ENCODE results near the gene PTPRN.

The PTPRN gene

GRCh38 chr2:219309278-219309677 is at the start of gene PTPRN:
TSS of gene PTPRN (minus strand) at chr2:219309401. CDS start at chr2:219309332, 69 bp downstream.
- Histone ChIP-seq H3K9ac (ENCODE audit: low read depth, low read length, poor library complexity, severe bottlenecking) (no peak within 1 kb of the TSS), H3K4me1 (ENCODE audit: insufficient read depth, low read length, poor library complexity, severe bottlenecking) (no peaks in the 10 kb centered on the region), H2AFZ (ENCODE audit: low read length) (no peak within 1 kb of the TSS), H3F3A (ENCODE audit: low read depth) (no peaks in the 10 kb centered on the region), H3K4me2 (ENCODE audit: low read depth, low read length, poor library complexity, severe bottlenecking) (no peak within 1 kb of the TSS), H3K9me3 (ENCODE audit: insufficient read depth, low read depth, low read length) (no peaks in the 10 kb centered on the region), H3K4me3 (ENCODE audit: low read length, poor library complexity, severe bottlenecking) (no peak within 1 kb of the TSS), H3K9me2 (replicated peaks; ENCODE audit: low read depth, low read length) (no peaks in the 10 kb centered on the region), H3K79me2 (ENCODE audit: insufficient read depth, low read length) (no peaks in the 10 kb centered on the region), H3K27me3 (ENCODE audit: insufficient read depth, low read length, poor library complexity, severe bottlenecking) (no peaks in the 10 kb centered on the region), H4K20me1 (ENCODE audit: insufficient read depth, low read length, poor library complexity, severe bottlenecking) (no peaks in the 10 kb centered on the region), H3K36me3 (ENCODE audit: insufficient read depth, low read length) (no peaks in the 10 kb centered on the region)
- TF ChIP-seq EZH2phosphoT487 (IDR thresholded peaks at IDR 0.05; ENCODE audit: borderline replicate concordance): no peak
- TF ChIP-seq, protein P1, sequence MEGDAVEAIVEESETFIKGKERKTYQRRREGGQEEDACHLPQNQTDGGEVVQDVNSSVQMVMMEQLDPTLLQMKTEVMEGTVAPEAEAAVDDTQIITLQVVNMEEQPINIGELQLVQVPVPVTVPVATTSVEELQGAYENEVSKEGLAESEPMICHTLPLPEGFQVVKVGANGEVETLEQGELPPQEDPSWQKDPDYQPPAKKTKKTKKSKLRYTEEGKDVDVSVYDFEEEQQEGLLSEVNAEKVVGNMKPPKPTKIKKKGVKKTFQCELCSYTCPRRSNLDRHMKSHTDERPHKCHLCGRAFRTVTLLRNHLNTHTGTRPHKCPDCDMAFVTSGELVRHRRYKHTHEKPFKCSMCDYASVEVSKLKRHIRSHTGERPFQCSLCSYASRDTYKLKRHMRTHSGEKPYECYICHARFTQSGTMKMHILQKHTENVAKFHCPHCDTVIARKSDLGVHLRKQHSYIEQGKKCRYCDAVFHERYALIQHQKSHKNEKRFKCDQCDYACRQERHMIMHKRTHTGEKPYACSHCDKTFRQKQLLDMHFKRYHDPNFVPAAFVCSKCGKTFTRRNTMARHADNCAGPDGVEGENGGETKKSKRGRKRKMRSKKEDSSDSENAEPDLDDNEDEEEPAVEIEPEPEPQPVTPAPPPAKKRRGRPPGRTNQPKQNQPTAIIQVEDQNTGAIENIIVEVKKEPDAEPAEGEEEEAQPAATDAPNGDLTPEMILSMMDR (conservative IDR thresholded peaks at IDR 0.05; ENCODE audit: low read length): no peak

DNA sequence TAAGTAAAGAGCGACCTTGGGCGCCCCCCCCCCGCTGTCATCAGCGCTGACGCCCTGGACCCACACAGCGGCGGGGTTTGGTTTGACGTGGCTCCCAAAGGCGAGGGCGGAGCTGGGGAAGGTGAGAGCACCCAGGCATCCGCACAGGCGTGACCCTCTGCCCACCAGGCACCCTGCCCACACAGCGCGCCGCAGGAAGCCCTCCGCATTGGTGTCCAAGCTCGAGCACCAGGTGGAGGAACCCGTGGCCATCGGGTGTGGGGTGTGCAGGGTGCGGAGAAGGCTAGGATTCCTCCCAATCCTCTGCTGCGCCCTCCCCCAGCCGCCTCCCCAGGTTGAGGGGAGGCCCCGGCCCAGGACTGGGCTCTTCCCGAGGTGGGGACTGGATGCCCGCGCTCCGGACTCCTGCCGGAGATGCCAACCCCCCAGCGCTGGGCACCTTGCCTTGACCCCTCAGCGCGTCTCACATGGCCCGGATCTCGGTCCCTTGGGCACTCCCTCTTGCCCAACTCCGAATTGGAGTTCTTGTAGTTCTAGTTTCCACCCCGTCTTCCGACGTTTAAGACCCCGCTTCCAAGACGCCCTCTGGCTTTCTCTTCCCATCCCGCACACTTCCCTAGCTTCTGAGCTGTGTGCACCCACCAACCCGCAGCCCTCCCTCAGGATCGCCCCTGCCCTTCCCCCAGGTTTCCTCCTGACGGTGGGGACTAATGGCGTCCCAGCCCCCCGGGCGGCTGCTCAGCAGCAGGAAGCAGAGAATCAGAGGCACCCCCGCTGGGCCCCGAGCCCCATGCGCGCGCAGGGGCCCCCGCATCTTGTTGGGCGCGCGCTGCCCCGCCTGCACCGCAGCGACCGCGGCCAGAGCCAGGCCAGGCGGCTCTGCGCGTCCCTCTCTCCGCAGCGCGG is 49.2 kb upstream of the PTPRN start:
- Histone ChIP-seq H3K36me3 (ENCODE audit: insufficient read depth, low read length) (no peaks in the 10 kb centered on the region), H3F3A (ENCODE audit: low read depth) (no peaks in the 10 kb centered on the region), H3K79me2 (ENCODE audit: insufficient read depth, low read length) (no peaks in the 10 kb centered on the region), H3K9me2 (replicated peaks; ENCODE audit: low read depth, low read length) (no peaks in the 10 kb centered on the region), H3K4me3 (ENCODE audit: low read length, poor library complexity, severe bottlenecking) (no peak overlapping the region), H4K20me1 (ENCODE audit: insufficient read depth, low read length, poor library complexity, severe bottlenecking) (no peaks in the 10 kb centered on the region), H2AFZ (ENCODE audit: low read length) (no peak overlapping the region), H3K9ac (ENCODE audit: low read depth, low read length, poor library complexity, severe bottlenecking) (no peak overlapping the region), H3K27me3 (ENCODE audit: insufficient read depth, low read length, poor library complexity, severe bottlenecking) (no peaks in the 10 kb centered on the region), H3K4me2 (ENCODE audit: low read depth, low read length, poor library complexity, severe bottlenecking) (no peak overlapping the region), H3K4me1 (ENCODE audit: insufficient read depth, low read length, poor library complexity, severe bottlenecking) (no peaks in the 10 kb centered on the region), H3K9me3 (ENCODE audit: insufficient read depth, low read depth, low read length) (no peaks in the 10 kb centered on the region)
- no peak for TF ChIP-seq EZH2phosphoT487 (IDR thresholded peaks at IDR 0.05; ENCODE audit: borderline replicate concordance)
- TF ChIP-seq, protein P1 (conservative IDR thresholded peaks at IDR 0.05; ENCODE audit: low read length): no peak

DNA sequence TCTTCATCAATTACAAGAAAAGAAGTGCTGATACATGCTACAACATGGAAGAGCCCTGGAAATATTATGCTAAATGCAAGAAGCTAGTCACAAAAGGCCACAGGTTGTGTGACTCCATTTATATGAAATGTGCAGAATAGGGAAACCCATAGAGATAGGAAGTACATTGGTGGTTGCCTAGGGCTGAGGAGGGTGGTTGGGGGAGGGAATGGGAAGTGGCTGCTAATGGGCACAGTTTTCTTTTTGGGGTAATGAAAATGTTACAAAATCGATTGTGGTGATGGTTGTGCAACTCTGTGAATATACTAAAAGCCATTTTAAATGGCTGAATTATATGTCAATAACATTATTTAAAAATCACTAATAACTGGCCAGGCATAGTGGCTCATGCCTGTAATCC is 47.6 kb upstream of the PTPRN start:
- no peaks in the 10 kb centered on the region for H3K9me3 ChIP-seq (ENCODE audit: insufficient read depth, low read depth, low read length)
- no peak overlapping the region for H3K9ac ChIP-seq (ENCODE audit: low read depth, low read length, poor library complexity, severe bottlenecking)

More for the DNA sequence above, 47.6 kb upstream of the PTPRN start:
- Histone ChIP-seq H3K4me1 (ENCODE audit: insufficient read depth, low read length, poor library complexity, severe bottlenecking) (no peaks in the 10 kb centered on the region), H3K36me3 (ENCODE audit: insufficient read depth, low read length) (no peaks in the 10 kb centered on the region), H3F3A (ENCODE audit: low read depth) (no peaks in the 10 kb centered on the region), H3K27me3 (ENCODE audit: insufficient read depth, low read length, poor library complexity, severe bottlenecking) (no peaks in the 10 kb centered on the region), H3K4me2 (ENCODE audit: low read depth, low read length, poor library complexity, severe bottlenecking) (no peak overlapping the region), H3K9me2 (replicated peaks; ENCODE audit: low read depth, low read length) (no peaks in the 10 kb centered on the region), H2AFZ (ENCODE audit: low read length) (no peak overlapping the region), H4K20me1 (ENCODE audit: insufficient read depth, low read length, poor library complexity, severe bottlenecking) (no peaks in the 10 kb centered on the region), H3K79me2 (ENCODE audit: insufficient read depth, low read length) (no peaks in the 10 kb centered on the region), H3K4me3 (ENCODE audit: low read length, poor library complexity, severe bottlenecking) (no peak overlapping the region)
- TF ChIP-seq EZH2phosphoT487 (IDR thresholded peaks at IDR 0.05; ENCODE audit: borderline replicate concordance): no peak
- TF ChIP-seq, protein P1 (conservative IDR thresholded peaks at IDR 0.05; ENCODE audit: low read length): no peak
